H1 (cell line): ENCODE data around the gene BPIFB6. TPM values are rescaled to one million over a fixed set of nuclear protein-coding genes. Genes with fewer than 3 reads are reported as not detected.

Experiments used
- BCL11A ChIP-seq, 2 experiments: IDR thresholded peaks; one replicate each; pipeline ENCODE4 v1.6.1; 2011; ENCODE audit warnings: low read depth in 2 of 2, low read length in 2 of 2, mild to moderate bottlenecking in 2 of 2
- HDAC6 ChIP-seq: IDR thresholded peaks from one replicate; pipeline ENCODE4 v1.7.1; 2012; ENCODE audit warnings: low read depth, mild to moderate bottlenecking, inconsistent platforms, low read length, moderate library complexity
- RFX5 ChIP-seq: IDR thresholded peaks from 2 replicates; pipeline ENCODE4 v1.6.1; 2011; ENCODE audit warnings: low read depth, low read length, improper control_type of control experiment, borderline replicate concordance
- SUZ12 ChIP-seq: fragments of 200-600 bp; sonication (generic); IDR thresholded peaks from 2 replicates; pipeline ENCODE4 v1.6.1; 2012; ENCODE audit warnings: mild to moderate bottlenecking, inconsistent platforms, low read length, moderate library complexity, mixed read lengths
- YY1 ChIP-seq: IDR thresholded peaks from 2 replicates; pipeline ENCODE4 v1.6.1; 2011; ENCODE audit warnings: low read depth, mild to moderate bottlenecking, low read length
- polyA plus RNA-seq, 7 experiments: library from polyadenylated mRNA; depleted of rRNA in 3 of 7; stranded (reverse) in 5 of 7; unstranded in 2 of 7; fragments of >200 nt in 5 of 7; fragments of 200-250 nt in 2 of 7; gene quantifications; 1 replicate in 5 of 7; 2 replicates in 1 of 7; 4 replicates in 1 of 7; pipeline versions ENCODE4 v1.2.1 to v1.2.3, GENCODE V29; 2011 to 2013; ENCODE audit warnings: missing spikeins in 2 of 7, mixed read lengths in 2 of 7
- total RNA-seq: library from RNA; stranded (reverse); fragmentation: NEBNext Ultra II Directional; extraction: Animal tissue kit (Norgen Biotek cat#: 25700); gene quantifications from 2 replicates; pipeline ENCODE4 v1.2.1, GENCODE V29; 2021
- TF ChIP-seq, protein P1 (sequence below): fragments of 300-600 bp; sonication (generic); IDR thresholded peaks from 2 replicates; pipeline ENCODE4 v1.7.1; 2012; ENCODE audit warnings: low read length, moderate library complexity, mild to moderate bottlenecking, inconsistent platforms; ENCODE audit not compliant: insufficient replicate concordance
- TF ChIP-seq, protein P2 (sequence below): IDR thresholded peaks from 2 replicates; pipeline ENCODE4 v1.6.1; 2012; ENCODE audit warnings: inconsistent platforms
- TF ChIP-seq, protein P3 (sequence below): IDR thresholded peaks from 2 replicates; pipeline ENCODE4 v1.6.1; 2012; ENCODE audit warnings: inconsistent platforms

Gene BPIFB6
- total and polyA plus RNA-seq, 2 of the 8 experiments (the other 6 are each of a cell fraction or from before 2014, with no cell fraction given) = not detected

DNA sequence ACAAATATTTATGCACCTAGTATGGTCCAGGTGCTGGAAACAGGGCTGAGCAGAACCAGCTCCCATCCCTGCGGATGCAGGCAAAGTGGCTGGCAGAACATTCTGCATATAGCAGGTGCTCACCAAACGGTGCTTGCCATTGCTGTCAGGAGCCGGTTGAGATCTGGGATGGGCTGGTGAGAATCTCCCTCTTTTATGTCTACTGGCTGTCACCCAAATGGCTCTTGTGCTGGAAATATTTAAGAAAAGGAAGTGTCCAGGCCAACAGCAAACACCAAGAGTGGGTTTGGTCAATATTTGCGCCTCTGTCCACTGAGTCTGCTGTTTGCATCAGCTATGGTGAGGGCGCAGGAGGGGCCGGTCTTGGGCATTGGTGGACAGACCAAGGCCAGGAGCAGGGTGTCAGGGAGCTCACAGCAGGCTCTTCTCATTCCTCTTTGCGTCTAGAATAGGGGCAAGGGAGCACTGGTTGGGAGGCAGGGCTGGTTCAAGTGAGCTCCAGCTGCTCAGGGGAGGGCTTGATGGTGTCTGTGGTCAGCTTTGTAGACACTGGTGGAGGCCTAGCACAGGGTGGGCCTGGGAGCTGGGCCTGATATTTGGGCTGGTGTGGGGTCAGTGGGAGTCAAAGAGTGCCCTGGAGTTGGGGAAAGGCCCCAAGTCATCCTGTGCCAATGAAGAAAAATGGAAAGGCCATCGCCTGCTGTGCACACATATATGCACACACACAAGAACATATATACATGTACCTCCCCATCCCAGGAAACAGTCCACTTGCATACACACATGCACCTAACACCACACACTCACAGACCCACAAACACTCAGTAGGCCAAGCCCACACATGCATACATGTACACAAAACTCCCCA lies 25.3 kb upstream of the BPIFB6 start (continued):
- TF ChIP-seq, protein P1, sequence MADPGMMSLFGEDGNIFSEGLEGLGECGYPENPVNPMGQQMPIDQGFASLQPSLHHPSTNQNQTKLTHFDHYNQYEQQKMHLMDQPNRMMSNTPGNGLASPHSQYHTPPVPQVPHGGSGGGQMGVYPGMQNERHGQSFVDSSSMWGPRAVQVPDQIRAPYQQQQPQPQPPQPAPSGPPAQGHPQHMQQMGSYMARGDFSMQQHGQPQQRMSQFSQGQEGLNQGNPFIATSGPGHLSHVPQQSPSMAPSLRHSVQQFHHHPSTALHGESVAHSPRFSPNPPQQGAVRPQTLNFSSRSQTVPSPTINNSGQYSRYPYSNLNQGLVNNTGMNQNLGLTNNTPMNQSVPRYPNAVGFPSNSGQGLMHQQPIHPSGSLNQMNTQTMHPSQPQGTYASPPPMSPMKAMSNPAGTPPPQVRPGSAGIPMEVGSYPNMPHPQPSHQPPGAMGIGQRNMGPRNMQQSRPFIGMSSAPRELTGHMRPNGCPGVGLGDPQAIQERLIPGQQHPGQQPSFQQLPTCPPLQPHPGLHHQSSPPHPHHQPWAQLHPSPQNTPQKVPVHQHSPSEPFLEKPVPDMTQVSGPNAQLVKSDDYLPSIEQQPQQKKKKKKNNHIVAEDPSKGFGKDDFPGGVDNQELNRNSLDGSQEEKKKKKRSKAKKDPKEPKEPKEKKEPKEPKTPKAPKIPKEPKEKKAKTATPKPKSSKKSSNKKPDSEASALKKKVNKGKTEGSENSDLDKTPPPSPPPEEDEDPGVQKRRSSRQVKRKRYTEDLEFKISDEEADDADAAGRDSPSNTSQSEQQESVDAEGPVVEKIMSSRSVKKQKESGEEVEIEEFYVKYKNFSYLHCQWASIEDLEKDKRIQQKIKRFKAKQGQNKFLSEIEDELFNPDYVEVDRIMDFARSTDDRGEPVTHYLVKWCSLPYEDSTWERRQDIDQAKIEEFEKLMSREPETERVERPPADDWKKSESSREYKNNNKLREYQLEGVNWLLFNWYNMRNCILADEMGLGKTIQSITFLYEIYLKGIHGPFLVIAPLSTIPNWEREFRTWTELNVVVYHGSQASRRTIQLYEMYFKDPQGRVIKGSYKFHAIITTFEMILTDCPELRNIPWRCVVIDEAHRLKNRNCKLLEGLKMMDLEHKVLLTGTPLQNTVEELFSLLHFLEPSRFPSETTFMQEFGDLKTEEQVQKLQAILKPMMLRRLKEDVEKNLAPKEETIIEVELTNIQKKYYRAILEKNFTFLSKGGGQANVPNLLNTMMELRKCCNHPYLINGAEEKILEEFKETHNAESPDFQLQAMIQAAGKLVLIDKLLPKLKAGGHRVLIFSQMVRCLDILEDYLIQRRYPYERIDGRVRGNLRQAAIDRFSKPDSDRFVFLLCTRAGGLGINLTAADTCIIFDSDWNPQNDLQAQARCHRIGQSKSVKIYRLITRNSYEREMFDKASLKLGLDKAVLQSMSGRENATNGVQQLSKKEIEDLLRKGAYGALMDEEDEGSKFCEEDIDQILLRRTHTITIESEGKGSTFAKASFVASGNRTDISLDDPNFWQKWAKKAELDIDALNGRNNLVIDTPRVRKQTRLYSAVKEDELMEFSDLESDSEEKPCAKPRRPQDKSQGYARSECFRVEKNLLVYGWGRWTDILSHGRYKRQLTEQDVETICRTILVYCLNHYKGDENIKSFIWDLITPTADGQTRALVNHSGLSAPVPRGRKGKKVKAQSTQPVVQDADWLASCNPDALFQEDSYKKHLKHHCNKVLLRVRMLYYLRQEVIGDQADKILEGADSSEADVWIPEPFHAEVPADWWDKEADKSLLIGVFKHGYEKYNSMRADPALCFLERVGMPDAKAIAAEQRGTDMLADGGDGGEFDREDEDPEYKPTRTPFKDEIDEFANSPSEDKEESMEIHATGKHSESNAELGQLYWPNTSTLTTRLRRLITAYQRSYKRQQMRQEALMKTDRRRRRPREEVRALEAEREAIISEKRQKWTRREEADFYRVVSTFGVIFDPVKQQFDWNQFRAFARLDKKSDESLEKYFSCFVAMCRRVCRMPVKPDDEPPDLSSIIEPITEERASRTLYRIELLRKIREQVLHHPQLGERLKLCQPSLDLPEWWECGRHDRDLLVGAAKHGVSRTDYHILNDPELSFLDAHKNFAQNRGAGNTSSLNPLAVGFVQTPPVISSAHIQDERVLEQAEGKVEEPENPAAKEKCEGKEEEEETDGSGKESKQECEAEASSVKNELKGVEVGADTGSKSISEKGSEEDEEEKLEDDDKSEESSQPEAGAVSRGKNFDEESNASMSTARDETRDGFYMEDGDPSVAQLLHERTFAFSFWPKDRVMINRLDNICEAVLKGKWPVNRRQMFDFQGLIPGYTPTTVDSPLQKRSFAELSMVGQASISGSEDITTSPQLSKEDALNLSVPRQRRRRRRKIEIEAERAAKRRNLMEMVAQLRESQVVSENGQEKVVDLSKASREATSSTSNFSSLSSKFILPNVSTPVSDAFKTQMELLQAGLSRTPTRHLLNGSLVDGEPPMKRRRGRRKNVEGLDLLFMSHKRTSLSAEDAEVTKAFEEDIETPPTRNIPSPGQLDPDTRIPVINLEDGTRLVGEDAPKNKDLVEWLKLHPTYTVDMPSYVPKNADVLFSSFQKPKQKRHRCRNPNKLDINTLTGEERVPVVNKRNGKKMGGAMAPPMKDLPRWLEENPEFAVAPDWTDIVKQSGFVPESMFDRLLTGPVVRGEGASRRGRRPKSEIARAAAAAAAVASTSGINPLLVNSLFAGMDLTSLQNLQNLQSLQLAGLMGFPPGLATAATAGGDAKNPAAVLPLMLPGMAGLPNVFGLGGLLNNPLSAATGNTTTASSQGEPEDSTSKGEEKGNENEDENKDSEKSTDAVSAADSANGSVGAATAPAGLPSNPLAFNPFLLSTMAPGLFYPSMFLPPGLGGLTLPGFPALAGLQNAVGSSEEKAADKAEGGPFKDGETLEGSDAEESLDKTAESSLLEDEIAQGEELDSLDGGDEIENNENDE = no peak
- TF ChIP-seq, protein P2, sequence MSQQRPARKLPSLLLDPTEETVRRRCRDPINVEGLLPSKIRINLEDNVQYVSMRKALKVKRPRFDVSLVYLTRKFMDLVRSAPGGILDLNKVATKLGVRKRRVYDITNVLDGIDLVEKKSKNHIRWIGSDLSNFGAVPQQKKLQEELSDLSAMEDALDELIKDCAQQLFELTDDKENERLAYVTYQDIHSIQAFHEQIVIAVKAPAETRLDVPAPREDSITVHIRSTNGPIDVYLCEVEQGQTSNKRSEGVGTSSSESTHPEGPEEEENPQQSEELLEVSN = no peak
- TF ChIP-seq, protein P3, sequence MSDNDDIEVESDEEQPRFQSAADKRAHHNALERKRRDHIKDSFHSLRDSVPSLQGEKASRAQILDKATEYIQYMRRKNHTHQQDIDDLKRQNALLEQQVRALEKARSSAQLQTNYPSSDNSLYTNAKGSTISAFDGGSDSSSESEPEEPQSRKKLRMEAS = no peak
- TF ChIP-seq SUZ12 = no peak
- no peak for TF ChIP-seq RFX5
- no peak for TF ChIP-seq HDAC6
- no peak for TF ChIP-seq BCL11A (IDR thresholded peaks at IDR 0.05; ENCODE audit: low read depth in 2 of 2, low read length in 2 of 2)
- TF ChIP-seq YY1 = no peak
